ENCODE measurements around the gene PRKAR2B.

- TF ChIP-seq FOXK2 (IDR thresholded peaks at IDR 0.05), result no peak
- no peak for TF ChIP-seq NFRKB (IDR thresholded peaks at IDR 0.05)
- no peak for TF ChIP-seq FOXA1 (IDR thresholded peaks at IDR 0.05)
- no peak for TF ChIP-seq FOXM1 (IDR thresholded peaks at IDR 0.05; ENCODE audit: borderline replicate concordance)
- no peak for TF ChIP-seq L3MBTL2 (conservative IDR thresholded peaks at IDR 0.05)
- TF ChIP-seq ZNF384 (IDR thresholded peaks at IDR 0.05), result no peak
- no peak for TF ChIP-seq SP1 (IDR thresholded peaks at IDR 0.05)
- no peak for TF ChIP-seq SUZ12 (IDR thresholded peaks at IDR 0.05)
- TF ChIP-seq ELF4 (IDR thresholded peaks at IDR 0.05), result no peak
- TF ChIP-seq ARNT (IDR thresholded peaks at IDR 0.05), result no peak
- TF ChIP-seq LEF1 (IDR thresholded peaks at IDR 0.05; ENCODE audit: borderline replicate concordance), result no peak
- TF ChIP-seq CTBP1 (IDR thresholded peaks at IDR 0.05; ENCODE audit: borderline replicate concordance), result no peak
- no peak for TF ChIP-seq PKNOX1 (IDR thresholded peaks at IDR 0.05)
These were observed 113.5 kb downstream of the PRKAR2B start for GRCh38 chr7:107158028-107158427.

Measured in HEK293T (cell line).